B cell (primary cell): ENCODE data around the gene EPG5. TPM values are rescaled to one million over a fixed set of nuclear protein-coding genes. Genes with fewer than 3 reads are reported as not detected.
"Not testable (repeated sequence)": the region's sequence is repeated elsewhere in the genome, so short reads cannot be mapped to it uniquely, and the experiment has no call there.

Experiments used
- ATAC-seq: fragments of 200-7000 bp; cut with Tn5 transposase; one replicate; pipeline ENCODE4 v1.10.0; 2021; ENCODE audit warnings: low read depth, mild to moderate bottlenecking, moderate number of reproducible peaks, moderate library complexity
- CTCF ChIA-PET: fragments of 350-600 bp; sonication (Branson Sonifier 250); formaldehyde crosslinking; loops from one replicate; lab custom pipeline; 2021; ENCODE audit warnings: antibody characterized with exemption, inconsistent platforms; lab: Charles Lee
- POLR2A ChIA-PET: fragments of 350-600 bp; sonication (Branson Sonifier 250); formaldehyde crosslinking; loops from one replicate; lab custom pipeline; 2021; ENCODE audit warnings: antibody characterized with exemption; lab: Charles Lee
- DNase-seq: peaks from one replicate; pipeline ENCODE4 v3.0.0; 2013
- H2AFZ ChIP-seq: 2 replicates; pipeline ENCODE4 v1.6.1; 2012; ENCODE audit warnings: mild to moderate bottlenecking, low read depth, low read length; ENCODE audit not compliant: insufficient read depth, poor library complexity, severe bottlenecking
- H3K27ac ChIP-seq, 2 donors: 1 replicate in 1 of 2; 2 replicates in 1 of 2; pipeline ENCODE4 v1.5.1; 2012 to 2013; ENCODE audit warnings: low read length in 2 of 2, mild to moderate bottlenecking in 2 of 2, moderate library complexity in 1 of 2
- H3K27me3 ChIP-seq, 4 experiments: fragments of 200-600 bp in 1 of 4; sonication (generic) in 1 of 4; replicated peaks in 1 of 4; 1 replicate in 2 of 4; 2 replicates in 2 of 4; pipeline versions ENCODE4 v1.6.1 to v1.7.0; 2013 to 2016; ENCODE audit warnings: low read length in 3 of 4, mild to moderate bottlenecking in 2 of 4, mixed read lengths in 1 of 4, moderate library complexity in 1 of 4; ENCODE audit not compliant: insufficient read depth in 4 of 4, control insufficient read depth in 3 of 4; ENCODE audit errors: control extremely low read depth in 1 of 4
- H3K36me3 ChIP-seq, 2 experiments: replicated peaks in 1 of 2; 1 replicate in 1 of 2; 2 replicates in 1 of 2; pipeline versions ENCODE4 v1.6.1 to v1.7.1; 2013; ENCODE audit warnings: low read length in 1 of 2; ENCODE audit not compliant: insufficient read depth in 2 of 2, control insufficient read depth in 1 of 2; ENCODE audit errors: control extremely low read depth in 1 of 2, extremely low read depth in 1 of 2
- H3K4me1 ChIP-seq, 2 donors: fragments of 200-600 bp in 1 of 2; sonication (generic) in 1 of 2; 1 replicate in 1 of 2; 2 replicates in 1 of 2; pipeline versions ENCODE4 v1.5.1 to v1.6.1; 2013 to 2017; ENCODE audit warnings: low read length in 2 of 2; ENCODE audit not compliant: control insufficient read depth in 2 of 2, insufficient read depth in 2 of 2
- H3K4me2 ChIP-seq: replicated peaks from 2 replicates; pipeline ENCODE3; 2012; ENCODE audit warnings: mild to moderate bottlenecking, low read depth, low read length; ENCODE audit not compliant: poor library complexity, severe bottlenecking
- H3K4me3 ChIP-seq, 5 experiments: fragments of 200-600 bp in 1 of 5; sonication (generic) in 1 of 5; 1 replicate in 3 of 5; 2 replicates in 2 of 5; pipeline versions ENCODE4 v1.5.1 to v1.7.0; 2011 to 2016; ENCODE audit warnings: low read length in 4 of 5, mild to moderate bottlenecking in 4 of 5, low read depth in 2 of 5, control low read depth in 1 of 5, moderate library complexity in 1 of 5; ENCODE audit not compliant: insufficient read depth in 1 of 5; ENCODE audit errors: control extremely low read depth in 1 of 5, extremely low read depth in 1 of 5
- H3K79me2 ChIP-seq: fragments of 200-600 bp; sonication (generic); one replicate; pipeline ENCODE4 v1.6.0; 2016; ENCODE audit warnings: low read length; ENCODE audit not compliant: control insufficient read depth, insufficient read depth
- H3K9ac ChIP-seq: fragments of 200-600 bp; sonication (generic); 2 replicates; pipeline ENCODE4 v1.6.1; 2017; ENCODE audit warnings: mild to moderate bottlenecking, low read length, moderate library complexity
- H3K9me3 ChIP-seq, 3 donors: one replicate each; pipeline versions ENCODE4 v1.6.1 to v1.7.1; 2013; ENCODE audit warnings: low read length in 2 of 3; ENCODE audit not compliant: control insufficient read depth in 2 of 3, insufficient read depth in 1 of 3; ENCODE audit errors: control extremely low read depth in 1 of 3
- H4K20me1 ChIP-seq: 2 replicates; pipeline ENCODE4 v1.6.0; 2012; ENCODE audit warnings: mild to moderate bottlenecking, low read length; ENCODE audit not compliant: insufficient read depth, control insufficient read depth, poor library complexity, severe bottlenecking
- H3K27ac Mint-ChIP-seq: one replicate; pipeline ENCODE4 v1.8.0; 2021; ENCODE audit warnings: mixed read lengths
- H3K27me3 Mint-ChIP-seq: one replicate; pipeline ENCODE4 v1.8.0; 2021; ENCODE audit warnings: mixed read lengths
- H3K4me1 Mint-ChIP-seq: one replicate; pipeline ENCODE4 v1.8.0; 2021; ENCODE audit warnings: mixed read lengths
- H3K4me3 Mint-ChIP-seq: one replicate; pipeline ENCODE4 v1.8.0; 2021; ENCODE audit warnings: mixed read lengths
- H3K9me3 Mint-ChIP-seq: one replicate; pipeline ENCODE4 v1.8.0; 2022; ENCODE audit warnings: mixed read lengths; ENCODE audit not compliant: insufficient read depth
- EZH2 ChIP-seq: IDR thresholded peaks from 2 replicates; pipeline ENCODE4 v1.6.1; 2012; ENCODE audit warnings: borderline replicate concordance, low read depth, mild to moderate bottlenecking, moderate library complexity, low read length; ENCODE audit not compliant: insufficient read depth, poor library complexity, severe bottlenecking
- WGBS: methylation state at CpG from one replicate; pipeline ENCODE4 v1.1.5; 2013; ENCODE audit warnings: missing lambda C conversion rate; ENCODE audit not compliant: insufficient coverage; 5-methylcytosine and 5-hydroxymethylcytosine counted together
- intact Hi-C: fragments of 100-400 bp; cut with micrococcal nuclease; formaldehyde crosslinking; loops from one replicate; pipeline ENCODE4 v1.10.0; 2022
- polyA plus RNA-seq: library from polyadenylated mRNA; depleted of rRNA; stranded (reverse); fragments of >200 nt; gene quantifications from 2 replicates; pipeline ENCODE4 v1.2.3, GENCODE V29; 2012
- total RNA-seq, 2 donors: library from RNA; stranded (reverse); fragments of 120-200 nt in 1 of 2; gene quantifications; 1 replicate in 1 of 2; 2 replicates in 1 of 2; pipeline versions ENCODE4 v1.2.3 to v1.2.4, GENCODE V29; 2013 to 2022
- TF ChIP-seq, protein P1 (sequence below): fragments of 200-600 bp; IDR thresholded peaks from one replicate; pipeline ENCODE4 v1.8.0; 2022; ENCODE audit warnings: antibody characterized with exemption, mild to moderate bottlenecking

Gene EPG5
- total and polyA plus RNA-seq, 2 donors (not counting 1 experiment from before 2014, with no cell fraction given), result 10.3 to 50.4 TPM

DNA sequence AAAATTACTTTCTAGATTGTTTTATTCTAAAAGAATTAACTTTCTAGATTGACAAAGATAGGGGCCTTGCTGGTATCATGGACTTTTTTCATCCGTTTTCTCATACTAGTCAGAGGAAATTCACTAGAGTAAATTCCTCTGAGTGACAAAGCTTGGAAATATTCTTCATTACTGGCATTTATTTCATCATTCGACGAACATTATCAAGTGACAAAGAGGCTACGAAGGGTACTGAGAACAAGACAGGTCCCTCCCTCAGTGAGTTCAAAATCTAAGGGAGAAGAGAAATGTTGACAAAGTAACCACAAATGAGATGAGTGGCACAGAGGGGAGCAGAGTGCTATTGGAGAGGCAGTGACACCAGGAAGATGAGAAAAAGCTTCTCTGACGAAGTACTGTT lies 4.3 kb downstream of the EPG5 start:
- intact Hi-C loops, result no loop called here
- peaks cover 0 to 9% of the 10 kb centered on the region in 2 donors for H3K4me1 ChIP-seq
- ATAC-seq, result no peak

DNA sequence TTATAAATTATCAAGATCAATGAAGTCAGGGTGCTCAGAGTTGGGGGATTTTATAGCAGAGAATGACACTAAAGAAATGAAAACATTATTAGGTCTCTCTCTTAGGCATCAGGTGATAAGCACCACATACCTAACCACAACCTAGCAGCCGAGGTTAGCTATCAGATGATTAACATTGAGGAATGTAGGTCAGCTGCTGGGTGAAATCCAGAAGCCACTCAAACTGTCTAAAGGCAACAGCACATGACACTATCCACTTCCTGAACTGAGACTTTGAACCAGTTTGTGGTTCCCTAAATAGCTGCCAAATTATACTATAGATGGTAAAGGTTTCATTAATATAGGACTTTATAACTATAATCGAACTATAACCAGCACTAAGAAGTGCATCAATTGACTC lies 4.7 kb downstream of the EPG5 start:
- TF ChIP-seq, protein P1, sequence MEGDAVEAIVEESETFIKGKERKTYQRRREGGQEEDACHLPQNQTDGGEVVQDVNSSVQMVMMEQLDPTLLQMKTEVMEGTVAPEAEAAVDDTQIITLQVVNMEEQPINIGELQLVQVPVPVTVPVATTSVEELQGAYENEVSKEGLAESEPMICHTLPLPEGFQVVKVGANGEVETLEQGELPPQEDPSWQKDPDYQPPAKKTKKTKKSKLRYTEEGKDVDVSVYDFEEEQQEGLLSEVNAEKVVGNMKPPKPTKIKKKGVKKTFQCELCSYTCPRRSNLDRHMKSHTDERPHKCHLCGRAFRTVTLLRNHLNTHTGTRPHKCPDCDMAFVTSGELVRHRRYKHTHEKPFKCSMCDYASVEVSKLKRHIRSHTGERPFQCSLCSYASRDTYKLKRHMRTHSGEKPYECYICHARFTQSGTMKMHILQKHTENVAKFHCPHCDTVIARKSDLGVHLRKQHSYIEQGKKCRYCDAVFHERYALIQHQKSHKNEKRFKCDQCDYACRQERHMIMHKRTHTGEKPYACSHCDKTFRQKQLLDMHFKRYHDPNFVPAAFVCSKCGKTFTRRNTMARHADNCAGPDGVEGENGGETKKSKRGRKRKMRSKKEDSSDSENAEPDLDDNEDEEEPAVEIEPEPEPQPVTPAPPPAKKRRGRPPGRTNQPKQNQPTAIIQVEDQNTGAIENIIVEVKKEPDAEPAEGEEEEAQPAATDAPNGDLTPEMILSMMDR, result no peak
- TF ChIP-seq EZH2, result no peak
- intact Hi-C loops, result no loop called here
- no CpG with 5 or more reads among the region's 2 CpGs for WGBS
- DNase-seq, result no peak
- H3K27ac Mint-ChIP-seq, result no peak overlapping the region
- peaks cover 4 to 5% of the 10 kb centered on the region in 2 experiments for H3K36me3 ChIP-seq
- no peaks in the 10 kb centered on the region for H3K9me3 ChIP-seq
- peaks cover 0 to 5% of the 10 kb centered on the region in 2 donors for H3K4me1 ChIP-seq
- no peak overlapping the region for H3K9ac ChIP-seq
- H3K4me1 Mint-ChIP-seq, result peaks cover 52% of the 10 kb centered on the region
- no peak overlapping the region for H3K4me2 ChIP-seq
- CTCF ChIA-PET, result interaction anchor here (1.0 to 1.7 kb wide), 3 partner anchors 11 to 297 kb away, joined by 3 to 4 read pairs (median 4); no protein-coding TSS in a partner anchor
- POLR2A ChIA-PET, result no interaction called here
- ATAC-seq, result no peak
- no peaks in the 10 kb centered on the region for H3K27me3 ChIP-seq
- H2AFZ ChIP-seq, result no peak overlapping the region
- no peak overlapping the region for H3K27ac ChIP-seq
- H3K79me2 ChIP-seq, result peaks cover 77% of the 10 kb centered on the region
- H3K9me3 Mint-ChIP-seq, result no peaks in the 10 kb centered on the region
- no peaks in the 10 kb centered on the region for H3K27me3 Mint-ChIP-seq
- no peak overlapping the region for H3K4me3 ChIP-seq
- H4K20me1 ChIP-seq, result peaks cover 25% of the 10 kb centered on the region
- H3K4me3 Mint-ChIP-seq, result no peak overlapping the region

More for the DNA sequence above, 4.3 kb downstream of the EPG5 start:
- Mint-ChIP-seq H3K9me3 (no peaks in the 10 kb centered on the region), H3K27me3 (no peaks in the 10 kb centered on the region), H3K27ac (no peak overlapping the region), H3K4me1 (peaks cover 56% of the 10 kb centered on the region), H3K4me3 (no peak overlapping the region)
- POLR2A ChIA-PET, result no interaction called here
- peaks cover 25% of the 10 kb centered on the region for H4K20me1 ChIP-seq
- H3K27ac ChIP-seq, result no peak overlapping the region
- H2AFZ ChIP-seq, result no peak overlapping the region
- 70% methylated on average over 1 of the region's 5 CpGs for WGBS
- H3K27me3 ChIP-seq, result no peaks in the 10 kb centered on the region
- H3K36me3 ChIP-seq, result peaks cover 4 to 5% of the 10 kb centered on the region in 2 experiments
- H3K79me2 ChIP-seq, result peaks cover 73% of the 10 kb centered on the region
- CTCF ChIA-PET, result interaction anchor here (1.6 to 1.7 kb wide), 2 partner anchors 13 to 297 kb away, joined by 3 to 4 read pairs; no protein-coding TSS in a partner anchor
- TF ChIP-seq, protein P1, result no peak
- TF ChIP-seq EZH2, result no peak
- no peak overlapping the region for H3K4me3 ChIP-seq
- no peak overlapping the region for H3K9ac ChIP-seq
- no peak overlapping the region for H3K4me2 ChIP-seq
- DNase-seq, result no peak
- H3K9me3 ChIP-seq, result no peaks in the 10 kb centered on the region

DNA sequence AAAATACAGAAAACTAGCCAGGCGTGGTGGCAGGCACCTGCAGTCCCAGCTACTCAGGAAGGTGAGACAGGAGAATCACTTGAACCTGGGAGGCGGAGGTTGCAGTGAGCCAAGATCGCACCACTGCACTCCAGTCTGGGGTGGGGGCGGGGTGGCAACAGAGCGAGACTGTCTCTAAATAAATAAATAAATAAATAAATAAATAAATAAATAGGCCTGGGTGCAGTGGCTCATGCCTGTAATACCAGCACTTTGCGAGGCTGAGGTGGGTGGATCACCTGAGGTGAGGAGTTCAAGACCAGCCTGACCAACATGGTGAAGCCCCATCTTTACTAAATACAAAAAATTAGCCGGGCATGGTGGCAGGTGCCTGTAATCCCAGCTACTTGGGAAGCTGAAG lies 7.6 kb downstream of the EPG5 start:
- H4K20me1 ChIP-seq, result peaks cover 18% of the 10 kb centered on the region
- H3K9me3 Mint-ChIP-seq, H3K27ac ChIP-seq, intact Hi-C loops, H3K4me3 ChIP-seq, H3K9ac ChIP-seq, H2AFZ ChIP-seq, H3K27ac Mint-ChIP-seq, H3K9me3 ChIP-seq, POLR2A ChIA-PET, CTCF ChIA-PET, H3K27me3 Mint-ChIP-seq, H3K4me3 Mint-ChIP-seq, H3K4me2 ChIP-seq, H3K4me1 ChIP-seq, DNase-seq, H3K27me3 ChIP-seq, ATAC-seq: not testable (repeated sequence)
- H3K79me2 ChIP-seq, result peaks cover 55% of the 10 kb centered on the region
- H3K4me1 Mint-ChIP-seq, result peaks cover 35% of the 10 kb centered on the region
- WGBS, result no CpG with 5 or more reads among the region's 7 CpGs
- H3K36me3 ChIP-seq, result peaks cover 5 to 17% of the 10 kb centered on the region in 2 experiments
